Body of pancreas (tissue), 4 donors: Measurements from ENCODE around the gene CYP20A1.

Experiments used
- CTCF ChIP-seq, 7 experiments: fragments of 450-650 bp in 4 of 7; fragments of 200-600 bp in 3 of 7; sonication (generic) in 3 of 7; IDR thresholded peaks; one replicate each; pipeline ENCODE4 v1.5.1; 2016 to 2019; ENCODE audit warnings: antibody characterized with exemption in 7 of 7
- POLR2A ChIP-seq, 3 donors: fragments of 450-650 bp; IDR thresholded peaks; one replicate each; pipeline ENCODE4 v1.6.1; 2016; ENCODE audit warnings: antibody characterized with exemption in 3 of 3, mild to moderate bottlenecking in 2 of 3

DNA sequence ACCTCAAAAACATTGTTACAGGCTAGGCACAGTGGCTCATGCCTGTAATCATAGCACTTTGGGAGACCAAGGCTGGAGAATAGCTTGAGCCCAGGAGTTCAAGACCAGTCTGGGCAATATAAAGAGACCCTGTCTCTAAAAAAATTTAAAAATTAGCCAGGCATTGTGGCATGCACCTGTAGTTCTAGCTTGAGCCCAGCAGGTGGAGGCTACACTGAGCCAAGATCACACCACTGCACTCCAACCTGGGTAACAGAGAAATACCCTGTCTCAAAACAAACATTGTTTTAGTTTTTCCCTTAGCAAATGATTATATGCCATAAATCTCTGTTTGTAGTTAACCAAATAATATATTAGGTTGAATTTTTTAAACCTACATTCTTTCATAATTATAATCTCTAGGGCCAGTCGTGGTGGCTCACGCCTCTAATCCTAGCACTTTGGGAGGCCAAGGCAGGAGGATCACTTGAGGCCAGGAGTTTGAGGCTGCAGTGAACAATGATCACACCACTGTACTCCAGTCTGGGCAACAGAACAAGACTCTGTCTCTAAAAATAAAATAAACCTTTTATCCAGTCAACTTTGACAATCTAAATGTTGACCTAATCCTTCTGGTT lies 13.3 kb upstream of the CYP20A1 start:
- TF ChIP-seq POLR2A (IDR thresholded peaks at IDR 0.05) (no peak), CTCF (IDR thresholded peaks at IDR 0.05) (peak; percentile 28 to 66 (median 64))
